ENCODE data around the gene MYO3B.

- TF ChIP-seq CTCF (IDR thresholded peaks at IDR 0.05): no peak
- no peak for TF ChIP-seq POLR2A (IDR thresholded peaks at IDR 0.05)
- no peak for TF ChIP-seq POLR2AphosphoS5 (IDR thresholded peaks at IDR 0.05)
- TF ChIP-seq EP300 (IDR thresholded peaks at IDR 0.05): no peak
These were observed 469.9 kb downstream of the MYO3B start for GRCh38 chr2:170647741-170648436.
